Astrocyte of the cerebellum (primary cell): ENCODE measurements around the gene LCE2B.
"Not testable (repeated sequence)": the region's sequence is repeated elsewhere in the genome, so short reads cannot be mapped to it uniquely, and the experiment has no call there.

ENCODE experiments used
- DNase-seq: peaks from one replicate; pipeline ENCODE4 v3.0.0-alpha.2; 2011; ENCODE audit warnings: low read depth
- H3K4me3 ChIP-seq: 2 replicates; pipeline ENCODE4 v1.5.1; 2011; ENCODE audit warnings: mild to moderate bottlenecking, low read depth, low read length, moderate library complexity
- in situ Hi-C: cut with HindIII; loops from 2 replicates; pipeline ENCODE4 v1.10.0; 2017; ENCODE audit warnings: low sequenced_read_pairs
- TF ChIP-seq, protein P1 (sequence below): IDR thresholded peaks from 2 replicates; pipeline ENCODE4 v1.5.1; 2012; ENCODE audit warnings: low read length, low read depth, moderate library complexity, mild to moderate bottlenecking; ENCODE audit errors: missing control alignments

LCE2B gene, protein sequence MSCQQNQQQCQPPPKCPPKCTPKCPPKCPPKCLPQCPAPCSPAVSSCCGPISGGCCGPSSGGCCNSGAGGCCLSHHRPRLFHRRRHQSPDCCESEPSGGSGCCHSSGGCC

DNA sequence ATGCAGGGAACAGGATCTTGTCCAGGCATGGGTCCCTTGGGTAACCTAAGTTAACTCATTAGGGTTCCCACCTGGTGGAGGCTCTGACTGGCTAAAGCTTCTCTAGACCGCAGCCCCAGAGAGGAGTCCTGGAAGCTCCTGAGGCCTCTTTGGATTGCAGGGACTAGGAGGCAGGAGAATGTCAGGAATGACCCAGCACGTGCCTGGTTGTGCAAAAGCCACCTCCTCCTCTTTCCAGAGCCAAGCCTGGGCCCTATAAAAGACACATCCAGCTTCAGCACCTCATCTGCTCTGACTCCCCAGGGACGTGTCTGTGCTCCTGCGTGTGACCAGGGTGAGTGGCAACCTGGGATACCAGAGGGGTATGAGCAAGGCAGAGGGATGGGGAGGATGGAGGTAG, at the start of gene LCE2B:
TSS of gene LCE2B (plus strand) at position 301 of the 400 bp plus-strand sequence. CDS start 721 bp downstream, outside the sequence.
- DNase-seq, in situ Hi-C loops, H3K4me3 ChIP-seq: not testable (repeated sequence)

DNA sequence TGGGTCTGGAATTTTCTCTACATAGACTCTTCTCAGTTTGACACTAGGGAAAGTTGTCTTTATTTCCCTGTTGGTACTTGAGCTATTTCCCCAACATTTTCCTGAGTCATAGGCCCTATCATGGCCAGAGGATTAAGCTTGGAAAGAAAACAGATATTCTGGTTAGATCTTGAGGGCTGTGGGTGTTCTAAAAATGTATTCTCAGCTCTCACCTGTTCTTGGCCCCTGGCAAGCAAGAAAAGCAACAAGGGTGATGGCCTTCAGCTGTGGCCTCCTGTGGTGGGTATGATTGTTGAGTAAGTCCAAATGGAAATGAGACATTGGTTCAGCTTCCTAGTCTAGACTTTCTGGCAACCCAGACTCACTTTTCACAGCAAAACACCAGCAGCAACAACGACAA, 45.6 kb upstream of the LCE2B start:
- DNase-seq = no peak
- in situ Hi-C loops = no loop called here
- H3K4me3 ChIP-seq = no peak overlapping the region
- TF ChIP-seq, protein P1, sequence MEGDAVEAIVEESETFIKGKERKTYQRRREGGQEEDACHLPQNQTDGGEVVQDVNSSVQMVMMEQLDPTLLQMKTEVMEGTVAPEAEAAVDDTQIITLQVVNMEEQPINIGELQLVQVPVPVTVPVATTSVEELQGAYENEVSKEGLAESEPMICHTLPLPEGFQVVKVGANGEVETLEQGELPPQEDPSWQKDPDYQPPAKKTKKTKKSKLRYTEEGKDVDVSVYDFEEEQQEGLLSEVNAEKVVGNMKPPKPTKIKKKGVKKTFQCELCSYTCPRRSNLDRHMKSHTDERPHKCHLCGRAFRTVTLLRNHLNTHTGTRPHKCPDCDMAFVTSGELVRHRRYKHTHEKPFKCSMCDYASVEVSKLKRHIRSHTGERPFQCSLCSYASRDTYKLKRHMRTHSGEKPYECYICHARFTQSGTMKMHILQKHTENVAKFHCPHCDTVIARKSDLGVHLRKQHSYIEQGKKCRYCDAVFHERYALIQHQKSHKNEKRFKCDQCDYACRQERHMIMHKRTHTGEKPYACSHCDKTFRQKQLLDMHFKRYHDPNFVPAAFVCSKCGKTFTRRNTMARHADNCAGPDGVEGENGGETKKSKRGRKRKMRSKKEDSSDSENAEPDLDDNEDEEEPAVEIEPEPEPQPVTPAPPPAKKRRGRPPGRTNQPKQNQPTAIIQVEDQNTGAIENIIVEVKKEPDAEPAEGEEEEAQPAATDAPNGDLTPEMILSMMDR = no peak

DNA sequence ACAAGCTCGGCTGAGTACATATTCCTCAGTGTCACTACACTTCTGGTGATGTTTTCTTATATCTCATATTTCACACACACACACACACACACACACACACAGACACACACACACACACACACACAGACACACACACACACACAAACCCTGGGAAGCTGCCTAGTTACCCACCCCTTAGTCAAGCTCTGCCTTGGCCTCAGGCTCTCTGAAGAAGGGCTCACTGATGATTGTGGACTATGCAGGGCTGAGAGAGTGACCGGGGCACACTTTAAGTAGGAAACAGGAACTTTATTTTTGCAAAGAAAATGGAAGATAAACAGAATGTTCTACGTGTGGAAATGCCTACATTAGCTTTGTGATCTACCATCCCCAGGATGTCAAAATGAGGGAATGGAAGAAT, 42.0 kb upstream of the LCE2B start:
- in situ Hi-C loops = no loop called here
- TF ChIP-seq, protein P1 = no peak
- no peak for DNase-seq

DNA sequence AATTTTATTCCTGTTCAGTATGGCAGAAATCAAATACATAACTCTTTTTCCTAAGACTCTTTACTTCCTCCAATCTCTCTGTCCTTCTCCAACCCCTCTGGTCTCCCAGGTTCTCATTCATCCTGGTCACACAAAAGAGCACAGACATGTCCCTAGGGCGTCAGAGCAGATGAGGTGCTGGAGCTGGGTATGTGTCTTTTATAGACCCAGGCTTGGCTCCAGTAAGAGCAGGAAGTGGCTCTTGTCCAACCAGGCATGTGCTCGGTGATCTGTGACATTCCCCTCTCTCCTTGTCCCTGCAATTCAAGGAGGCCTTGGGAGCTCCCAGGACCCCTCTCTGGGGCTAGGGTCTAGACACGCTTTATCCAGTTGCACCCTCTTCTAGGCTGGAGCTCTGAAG, 40.8 kb upstream of the LCE2B start:
- no peak overlapping the region for H3K4me3 ChIP-seq
- DNase-seq = no peak
- TF ChIP-seq, protein P1 = no peak
- in situ Hi-C loops = no loop called here

More for the DNA sequence above, 42.0 kb upstream of the LCE2B start:
- H3K4me3 ChIP-seq = no peak overlapping the region

DNA sequence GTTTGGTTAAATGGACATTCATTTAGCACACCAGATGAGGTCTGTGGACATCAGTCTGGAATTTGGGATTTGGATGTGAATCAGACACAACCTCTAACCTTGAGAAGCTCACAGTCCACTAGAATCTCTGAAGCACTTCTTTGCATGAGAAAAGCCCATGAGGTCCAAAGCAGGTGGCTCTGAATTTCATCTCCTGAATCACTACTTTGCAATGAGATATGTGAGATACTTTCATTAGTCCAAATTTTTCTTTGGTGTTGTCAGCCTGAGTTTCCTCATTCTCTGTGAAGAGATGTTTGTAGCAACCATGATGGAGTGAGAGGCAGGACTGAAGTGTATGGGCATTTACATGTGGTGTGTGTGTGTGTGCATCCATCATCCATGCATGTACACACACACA, 39.3 kb upstream of the LCE2B start:
- no peak overlapping the region for H3K4me3 ChIP-seq
- no peak for DNase-seq
- in situ Hi-C loops = no loop called here
- TF ChIP-seq, protein P1 = no peak

DNA sequence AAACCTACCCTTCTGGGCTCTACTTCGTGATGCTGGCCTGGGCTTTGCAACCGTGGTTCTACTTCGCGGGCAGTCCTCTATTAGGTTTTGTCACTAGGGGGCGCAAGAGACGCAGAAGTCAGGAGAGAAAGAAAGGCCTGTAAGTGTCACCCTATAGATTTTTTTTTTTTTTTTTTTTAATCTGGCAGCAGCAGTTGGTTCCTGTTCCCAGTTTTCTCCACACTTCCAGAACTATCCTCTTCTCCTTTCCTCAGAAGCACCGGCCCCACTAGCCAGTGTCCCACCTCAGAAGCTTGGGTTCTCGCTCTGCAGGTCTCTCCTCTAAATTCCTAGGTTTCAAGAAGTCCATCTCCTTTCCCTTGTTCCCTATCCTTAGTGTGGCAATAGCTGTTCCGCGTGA, 31.8 kb upstream of the LCE2B start:
- in situ Hi-C loops = no loop called here
- DNase-seq = peak; percentile 8
- TF ChIP-seq, protein P1 = peak; percentile 72
- H3K4me3 ChIP-seq = no peak overlapping the region

DNA sequence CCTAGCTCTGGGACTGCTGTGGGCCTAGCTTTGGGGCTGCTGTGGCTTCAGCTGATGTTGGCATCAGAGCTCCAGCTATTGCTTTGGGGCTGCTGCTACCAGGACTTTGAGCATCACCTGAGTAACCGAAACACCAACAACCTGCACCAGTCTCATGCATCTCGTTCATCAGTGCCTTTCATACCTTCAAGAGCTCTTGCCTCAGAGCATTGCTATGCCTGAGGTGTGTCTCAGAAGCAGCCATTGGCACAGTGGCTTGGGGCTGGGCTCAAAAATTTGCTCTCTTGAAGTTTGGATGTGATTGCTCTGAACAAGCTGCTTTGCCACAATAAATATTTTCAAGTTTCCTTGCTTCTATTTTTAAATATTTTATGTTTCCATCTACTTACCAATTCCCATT, 29.5 kb upstream of the LCE2B start:
- DNase-seq = no peak
- in situ Hi-C loops = no loop called here
- H3K4me3 ChIP-seq = no peak overlapping the region
- TF ChIP-seq, protein P1 = no peak
